ENCODE measurements around the gene RAD23B. TPM values are rescaled to one million over a fixed set of nuclear protein-coding genes. Genes with fewer than 3 reads are reported as not detected.

RAD23B gene
- total RNA-seq, 1 donor, result 171 TPM

- no peak for TF ChIP-seq CTCF (IDR thresholded peaks at IDR 0.05; ENCODE audit: insufficient read depth, low read length)
- H3K4me3 ChIP-seq (ENCODE audit: low read depth, low read length), result no peak overlapping the region
- no peak for DNase-seq (ENCODE audit: low read depth)
These were observed 49.8 kb downstream of the RAD23B start for GRCh38 chr9:107332883-107333282.

- no peak for TF ChIP-seq CTCF (IDR thresholded peaks at IDR 0.05; ENCODE audit: insufficient read depth, low read length)
- no peak overlapping the region for H3K4me3 ChIP-seq (ENCODE audit: low read depth, low read length)
- DNase-seq (ENCODE audit: low read depth), result no peak
These were observed 50.3 kb downstream of the RAD23B start for GRCh38 chr9:107333363-107333762.

GRCh38 chr9:107334103-107334776, 51.2 kb downstream of the RAD23B start:
- TF ChIP-seq CTCF (IDR thresholded peaks at IDR 0.05; ENCODE audit: insufficient read depth, low read length), result no peak
- DNase-seq (ENCODE audit: low read depth), result no peak
- no peak overlapping the region for H3K4me3 ChIP-seq (ENCODE audit: low read depth, low read length)

GRCh38 chr9:107335331-107335730, 52.3 kb downstream of the RAD23B start:
- H3K4me3 ChIP-seq (ENCODE audit: low read depth, low read length), result no peak overlapping the region
- no peak for DNase-seq (ENCODE audit: low read depth)
- TF ChIP-seq CTCF (IDR thresholded peaks at IDR 0.05; ENCODE audit: insufficient read depth, low read length), result no peak

GRCh38 chr9:107336718-107337360, 53.8 kb downstream of the RAD23B start:
- DNase-seq (ENCODE audit: low read depth), result peak; percentile 67
- no peak for TF ChIP-seq CTCF (IDR thresholded peaks at IDR 0.05; ENCODE audit: insufficient read depth, low read length)
- H3K4me3 ChIP-seq (ENCODE audit: low read depth, low read length), result no peak overlapping the region

GRCh38 chr9:107337676-107338590, 54.9 kb downstream of the RAD23B start:
- peak; percentile 23 for DNase-seq (ENCODE audit: low read depth)
- TF ChIP-seq CTCF (IDR thresholded peaks at IDR 0.05; ENCODE audit: insufficient read depth, low read length), result no peak
- H3K4me3 ChIP-seq (ENCODE audit: low read depth, low read length), result no peak overlapping the region
